ENCODE data around the gene MGST1. TPM values are rescaled to one million over a fixed set of nuclear protein-coding genes. Genes with fewer than 3 reads are reported as not detected.

The MGST1 gene
- 29.4 and 31.4 TPM in 2 replicates for total RNA-seq

GRCh38 chr12:16347391-16348298, at the start of gene MGST1:
Gene MGST1 (plus strand): TSS chr12:16347645. CDS start chr12:16354253, 6,608 bp downstream.

Other genes starting within 250 kb of the MGST1 start
- not detected in 2 replicates for gene SLC15A5, start 70.0 kb upstream of the MGST1 start, total RNA-seq

Measured in smooth muscle cell of the umbilical artery (primary cell).